Measurements from ENCODE around the gene MAP10.

The MAP10 gene

GRCh38 chr1:232856541-232856940 is 51.3 kb downstream of the MAP10 start:
- DNase-seq (ENCODE audit: low read depth in 3 of 3): no peak
